Measurements from ENCODE around the gene TLR10.
"Not testable (repeated sequence)": the region's sequence is repeated elsewhere in the genome, so short reads cannot be mapped to it uniquely, and the experiment has no call there.

DNA sequence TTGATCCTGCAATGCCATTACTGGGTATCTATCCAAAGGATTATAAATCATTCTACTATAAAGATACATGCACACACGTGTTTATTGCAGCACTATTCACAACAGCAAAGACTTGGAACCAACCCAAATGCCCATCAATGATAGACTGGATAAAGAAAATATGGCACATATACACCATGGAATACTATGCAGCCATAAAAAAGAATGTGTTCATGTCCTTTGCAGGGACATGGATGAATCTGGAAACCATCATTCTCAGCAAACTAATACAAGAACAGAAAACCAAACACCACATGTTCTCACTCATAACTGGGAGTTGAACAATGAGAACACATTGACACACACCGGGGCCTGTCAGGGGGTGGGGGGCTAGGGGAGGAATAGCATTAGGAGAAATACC is 4.9 kb downstream of the TLR10 start:
- TF ChIP-seq, protein P1, sequence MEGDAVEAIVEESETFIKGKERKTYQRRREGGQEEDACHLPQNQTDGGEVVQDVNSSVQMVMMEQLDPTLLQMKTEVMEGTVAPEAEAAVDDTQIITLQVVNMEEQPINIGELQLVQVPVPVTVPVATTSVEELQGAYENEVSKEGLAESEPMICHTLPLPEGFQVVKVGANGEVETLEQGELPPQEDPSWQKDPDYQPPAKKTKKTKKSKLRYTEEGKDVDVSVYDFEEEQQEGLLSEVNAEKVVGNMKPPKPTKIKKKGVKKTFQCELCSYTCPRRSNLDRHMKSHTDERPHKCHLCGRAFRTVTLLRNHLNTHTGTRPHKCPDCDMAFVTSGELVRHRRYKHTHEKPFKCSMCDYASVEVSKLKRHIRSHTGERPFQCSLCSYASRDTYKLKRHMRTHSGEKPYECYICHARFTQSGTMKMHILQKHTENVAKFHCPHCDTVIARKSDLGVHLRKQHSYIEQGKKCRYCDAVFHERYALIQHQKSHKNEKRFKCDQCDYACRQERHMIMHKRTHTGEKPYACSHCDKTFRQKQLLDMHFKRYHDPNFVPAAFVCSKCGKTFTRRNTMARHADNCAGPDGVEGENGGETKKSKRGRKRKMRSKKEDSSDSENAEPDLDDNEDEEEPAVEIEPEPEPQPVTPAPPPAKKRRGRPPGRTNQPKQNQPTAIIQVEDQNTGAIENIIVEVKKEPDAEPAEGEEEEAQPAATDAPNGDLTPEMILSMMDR (conservative IDR thresholded peaks at IDR 0.05; ENCODE audit: low read depth, low read length) = not testable (repeated sequence)
- not testable (repeated sequence) for TF ChIP-seq EZH2 (IDR thresholded peaks at IDR 0.05; ENCODE audit: borderline replicate concordance, low read depth, low read length, poor library complexity, severe bottlenecking)
